IgD-negative memory B cell (primary cell): ENCODE data around the gene DPH3. TPM values are rescaled to one million over a fixed set of nuclear protein-coding genes. Genes with fewer than 3 reads are reported as not detected.

Experiments used
- H3K27ac Mint-ChIP-seq, 3 donors: one replicate each; pipeline ENCODE4 v1.8.0; 2020 to 2022; ENCODE audit warnings: mild to moderate bottlenecking in 3 of 3, mixed read lengths in 3 of 3, moderate library complexity in 1 of 3
- H3K27me3 Mint-ChIP-seq: one replicate; pipeline ENCODE4 v1.8.0; 2021; ENCODE audit warnings: mixed read lengths
- H3K36me3 Mint-ChIP-seq: one replicate; pipeline ENCODE4 v1.8.0; 2020; ENCODE audit warnings: mild to moderate bottlenecking, mixed read lengths
- H3K4me1 Mint-ChIP-seq, 3 donors: one replicate each; pipeline ENCODE4 v1.8.0; 2020 to 2022; ENCODE audit warnings: mixed read lengths in 3 of 3, mild to moderate bottlenecking in 1 of 3
- H3K4me3 Mint-ChIP-seq, 4 donors: one replicate each; pipeline ENCODE4 v1.8.0; 2020 to 2022; ENCODE audit warnings: mild to moderate bottlenecking in 4 of 4, mixed read lengths in 4 of 4, moderate library complexity in 3 of 4
- H3K9me3 Mint-ChIP-seq, 3 donors: one replicate each; pipeline ENCODE4 v1.8.0; 2020 to 2021; ENCODE audit warnings: mixed read lengths in 3 of 3, mild to moderate bottlenecking in 1 of 3
- polyA plus RNA-seq: library from polyadenylated mRNA; unstranded; fragments of 300-500 nt; fragmentation: Illumina TruSeq; gene quantifications from one replicate; pipeline ENCODE4 v1.2.3, GENCODE V29; 2021

The DPH3 gene
- polyA plus RNA-seq, 1 donor from 2014 or later: 22.7 TPM

GRCh38 chr3:16300307-16300706 is 35.6 kb upstream of the DPH3 start:
- peaks cover 20% of the 10 kb centered on the region for H3K36me3 Mint-ChIP-seq
- no peaks in the 10 kb centered on the region for H3K27me3 Mint-ChIP-seq
- no peaks in the 10 kb centered on the region for H3K9me3 Mint-ChIP-seq
- H3K4me3 Mint-ChIP-seq: no peak overlapping the region
- H3K27ac Mint-ChIP-seq: no peak overlapping the region
- peaks cover 18 to 26% (median 25%) of the 10 kb centered on the region in 3 donors for H3K4me1 Mint-ChIP-seq

- Mint-ChIP-seq H3K9me3 (no peaks in the 10 kb centered on the region), H3K27me3 (no peaks in the 10 kb centered on the region), H3K4me1 (peaks cover 18 to 28% (median 23%) of the 10 kb centered on the region in 3 donors), H3K36me3 (peaks cover 22% of the 10 kb centered on the region), H3K27ac (no peak overlapping the region), H3K4me3 (no peak overlapping the region)
Observed at GRCh38 chr3:16299746-16300145, 35.0 kb upstream of the DPH3 start.

- Mint-ChIP-seq H3K9me3 (no peaks in the 10 kb centered on the region), H3K4me3 (peak overlapping the region in 1 of 4 donors; percentile 12), H3K27ac (peak overlapping the region in 1 of 3 donors; percentile 68), H3K4me1 (peaks cover 18 to 28% (median 25%) of the 10 kb centered on the region in 3 donors), H3K27me3 (no peaks in the 10 kb centered on the region), H3K36me3 (peaks cover 24% of the 10 kb centered on the region)
Observed at GRCh38 chr3:16298891-16299290, 34.1 kb upstream of the DPH3 start.

- peak overlapping the region in 1 of 3 donors; percentile 63 for H3K27ac Mint-ChIP-seq
- peaks cover 31% of the 10 kb centered on the region for H3K36me3 Mint-ChIP-seq
Observed at GRCh38 chr3:16297997-16298885, 33.5 kb upstream of the DPH3 start.

GRCh38 chr3:16295298-16295890 is 30.7 kb upstream of the DPH3 start:
- peaks cover 24% of the 10 kb centered on the region for H3K36me3 Mint-ChIP-seq
- no peaks in the 10 kb centered on the region for H3K27me3 Mint-ChIP-seq
- H3K4me3 Mint-ChIP-seq: peak overlapping the region in 2 of 4 donors; percentile 20 to 75
- H3K9me3 Mint-ChIP-seq: peaks cover 0 to 3% (median 0%) of the 10 kb centered on the region in 3 donors
- peak overlapping the region in 1 of 3 donors; percentile 20 for H3K27ac Mint-ChIP-seq
- peaks cover 20 to 31% (median 23%) of the 10 kb centered on the region in 3 donors for H3K4me1 Mint-ChIP-seq

More at GRCh38 chr3:16297997-16298885, 33.5 kb upstream of the DPH3 start:
- Mint-ChIP-seq H3K27me3 (no peaks in the 10 kb centered on the region), H3K4me3 (peak overlapping the region in 1 of 4 donors; percentile 11), H3K9me3 (peaks cover 0 to 3% (median 0%) of the 10 kb centered on the region in 3 donors), H3K4me1 (peaks cover 18 to 26% (median 25%) of the 10 kb centered on the region in 3 donors)

GRCh38 chr3:16294844-16295243 is 30.1 kb upstream of the DPH3 start:
- Mint-ChIP-seq H3K27me3 (no peaks in the 10 kb centered on the region), H3K4me1 (peaks cover 16 to 35% (median 18%) of the 10 kb centered on the region in 3 donors), H3K36me3 (peaks cover 24% of the 10 kb centered on the region), H3K4me3 (no peak overlapping the region), H3K27ac (no peak overlapping the region), H3K9me3 (peaks cover 0 to 3% (median 0%) of the 10 kb centered on the region in 3 donors)

GRCh38 chr3:16290827-16291196 is 26.1 kb upstream of the DPH3 start:
- Mint-ChIP-seq H3K36me3 (peaks cover 16% of the 10 kb centered on the region), H3K4me1 (peaks cover 21 to 32% (median 23%) of the 10 kb centered on the region in 3 donors), H3K27me3 (no peaks in the 10 kb centered on the region), H3K9me3 (peaks cover 0 to 3% (median 0%) of the 10 kb centered on the region in 3 donors), H3K4me3 (peak overlapping the region in 1 of 4 donors; percentile 31), H3K27ac (no peak overlapping the region)

- Mint-ChIP-seq H3K36me3 (peaks cover 10% of the 10 kb centered on the region), H3K4me3 (peak overlapping the region in 1 of 4 donors; percentile 27)
Observed at GRCh38 chr3:16290007-16290826, 25.5 kb upstream of the DPH3 start.

GRCh38 chr3:16289144-16289889 is 24.6 kb upstream of the DPH3 start:
- Mint-ChIP-seq H3K9me3 (peaks cover 0 to 3% (median 0%) of the 10 kb centered on the region in 3 donors), H3K4me1 (peaks cover 12 to 30% (median 19%) of the 10 kb centered on the region in 3 donors), H3K27me3 (no peaks in the 10 kb centered on the region), H3K36me3 (peaks cover 7% of the 10 kb centered on the region), H3K4me3 (peak overlapping the region in 1 of 4 donors; percentile 39), H3K27ac (no peak overlapping the region)

More at GRCh38 chr3:16290007-16290826, 25.5 kb upstream of the DPH3 start:
- Mint-ChIP-seq H3K27ac (no peak overlapping the region), H3K27me3 (no peaks in the 10 kb centered on the region), H3K9me3 (peaks cover 0 to 3% (median 0%) of the 10 kb centered on the region in 3 donors), H3K4me1 (peaks cover 15 to 27% (median 19%) of the 10 kb centered on the region in 3 donors)

GRCh38 chr3:16288664-16289063 is 23.9 kb upstream of the DPH3 start:
- peaks cover 13 to 30% (median 19%) of the 10 kb centered on the region in 3 donors for H3K4me1 Mint-ChIP-seq
- H3K4me3 Mint-ChIP-seq: peak overlapping the region in 2 of 4 donors; percentile 35 to 39
- H3K27ac Mint-ChIP-seq: peak overlapping the region in 1 of 3 donors; percentile 44
- peaks cover 0 to 3% (median 0%) of the 10 kb centered on the region in 3 donors for H3K9me3 Mint-ChIP-seq
- no peaks in the 10 kb centered on the region for H3K27me3 Mint-ChIP-seq
- H3K36me3 Mint-ChIP-seq: peaks cover 4% of the 10 kb centered on the region

- H3K27me3 Mint-ChIP-seq: no peaks in the 10 kb centered on the region
- H3K9me3 Mint-ChIP-seq: peaks cover 0 to 2% (median 0%) of the 10 kb centered on the region in 3 donors
- H3K36me3 Mint-ChIP-seq: peaks cover 4% of the 10 kb centered on the region
- H3K27ac Mint-ChIP-seq: peak overlapping the region in 2 of 3 donors; percentile 7 to 83
- peak overlapping the region in 2 of 4 donors; percentile 78 to 88 for H3K4me3 Mint-ChIP-seq
- peaks cover 14 to 26% (median 19%) of the 10 kb centered on the region in 3 donors for H3K4me1 Mint-ChIP-seq
Observed at GRCh38 chr3:16286751-16287543, 22.2 kb upstream of the DPH3 start.

GRCh38 chr3:16286161-16286560 is 21.4 kb upstream of the DPH3 start:
- Mint-ChIP-seq H3K36me3 (peaks cover 4% of the 10 kb centered on the region), H3K4me3 (peak overlapping the region in 2 of 4 donors; percentile 78 to 88), H3K9me3 (peaks cover 0 to 2% (median 0%) of the 10 kb centered on the region in 3 donors), H3K27me3 (no peaks in the 10 kb centered on the region), H3K4me1 (peaks cover 14 to 21% (median 14%) of the 10 kb centered on the region in 3 donors), H3K27ac (peak overlapping the region in 2 of 3 donors; percentile 27 to 83)

- Mint-ChIP-seq H3K4me3 (no peak overlapping the region), H3K9me3 (peaks cover 0 to 2% (median 0%) of the 10 kb centered on the region in 3 donors), H3K27ac (peak overlapping the region in 1 of 3 donors; percentile 5), H3K27me3 (no peaks in the 10 kb centered on the region), H3K4me1 (peaks cover 6 to 9% (median 9%) of the 10 kb centered on the region in 3 donors), H3K36me3 (peaks cover 4% of the 10 kb centered on the region)
Observed at GRCh38 chr3:16284633-16285032, 19.9 kb upstream of the DPH3 start.
